ENCODE measurements around the gene GPR35.
"Not testable (repeated sequence)": the region's sequence is repeated elsewhere in the genome, so short reads cannot be mapped to it uniquely, and the experiment has no call there.

Gene GPR35

GRCh38 chr2:240670950-240671349, 45.7 kb downstream of the GPR35 start:
- no peak for DNase-seq

DNA sequence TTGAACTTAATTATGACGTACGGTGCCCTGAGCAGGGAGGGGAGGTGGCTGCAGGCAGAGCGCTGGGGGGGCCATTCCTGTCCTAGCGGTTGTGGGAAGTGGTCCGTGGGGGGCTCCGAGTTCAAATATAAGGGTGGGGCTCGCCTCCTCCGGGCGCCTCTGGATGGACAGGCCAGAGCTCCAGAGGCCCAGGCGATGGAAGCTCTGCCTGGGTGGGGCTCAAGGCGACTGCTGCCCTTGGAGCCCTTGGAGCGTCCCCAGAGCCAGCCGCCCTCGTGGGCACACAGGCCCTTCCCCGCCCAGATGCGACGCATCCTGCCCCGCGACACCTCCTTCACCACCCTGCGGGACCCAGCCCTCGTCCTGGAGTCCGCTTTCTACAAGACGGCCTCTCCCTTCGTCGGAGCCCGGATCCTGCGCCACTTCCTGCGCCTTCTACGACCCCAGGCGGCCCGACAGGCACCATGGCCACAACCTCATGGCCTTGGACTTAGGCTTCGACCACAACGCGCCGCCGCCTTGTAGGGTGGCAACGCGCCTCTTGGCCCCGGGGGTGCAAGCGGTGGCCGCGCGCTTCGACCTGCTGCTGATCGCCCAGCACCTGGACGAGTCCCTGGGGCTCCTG, 46.9 kb downstream of the GPR35 start:
- DNase-seq: no peak

GRCh38 chr2:240672701-240673190, 47.5 kb downstream of the GPR35 start:
- no peak for DNase-seq

DNA sequence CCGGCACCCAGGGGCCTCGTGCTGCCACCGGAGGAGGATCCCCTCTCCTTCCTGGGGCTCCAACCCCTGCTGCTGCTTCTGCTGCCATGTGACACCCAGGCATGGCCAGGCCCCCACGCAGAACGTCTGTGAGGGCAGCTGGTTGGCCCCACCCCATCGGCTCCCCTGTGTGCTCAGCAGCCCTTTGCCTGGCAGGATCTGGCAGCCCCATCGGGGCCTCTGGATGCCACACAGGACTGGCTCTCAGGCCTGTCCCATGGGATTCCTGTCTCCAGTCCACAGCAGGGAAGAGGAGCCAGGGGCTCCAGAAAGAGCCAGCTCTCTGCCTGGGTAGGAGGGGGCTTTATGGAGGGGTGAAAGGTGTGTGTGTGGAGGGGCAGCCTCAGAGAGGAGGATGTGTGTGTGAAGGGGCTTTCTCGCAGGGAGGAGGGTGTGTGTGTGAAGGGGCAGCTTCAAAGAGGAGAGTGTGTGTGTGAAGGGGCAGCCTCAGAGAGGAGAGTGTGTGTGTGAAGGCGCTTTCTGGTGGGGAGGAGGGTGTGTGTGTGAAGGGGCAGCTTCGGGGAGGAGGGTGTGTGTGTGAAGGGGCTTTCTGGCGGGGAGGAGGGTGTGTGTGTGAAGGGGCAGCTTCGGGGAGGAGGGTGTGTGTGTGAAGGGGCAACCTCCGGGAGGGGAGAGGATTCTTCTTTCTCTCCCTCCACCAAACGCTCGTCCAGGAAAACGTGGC, 49.3 kb downstream of the GPR35 start:
- DNase-seq: not testable (repeated sequence)

DNA sequence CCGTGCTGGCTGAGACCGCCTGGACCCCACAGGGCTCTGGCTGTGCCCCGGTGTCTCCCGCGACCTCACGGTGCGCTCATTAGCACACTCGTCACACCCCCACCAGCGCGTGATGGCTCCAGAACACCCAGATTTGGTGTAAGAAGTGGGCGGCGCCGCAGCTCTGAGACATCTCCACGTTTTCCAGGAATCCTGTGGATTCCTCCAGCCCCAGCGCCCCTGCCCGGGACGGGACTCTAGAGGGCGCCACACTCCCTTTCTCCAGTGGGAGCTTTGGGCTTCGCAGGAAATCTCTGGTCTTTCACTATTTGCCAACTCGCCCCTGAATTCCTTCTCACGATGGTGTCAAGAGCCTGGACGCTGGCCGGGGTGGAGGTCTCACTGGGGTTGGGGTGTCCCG, 50.1 kb downstream of the GPR35 start:
- not testable (repeated sequence) for DNase-seq

- not testable (repeated sequence) for DNase-seq
These were observed 52.8 kb downstream of the GPR35 start for GRCh38 chr2:240678043-240678442.

- not testable (repeated sequence) for DNase-seq
These were observed 53.6 kb downstream of the GPR35 start for GRCh38 chr2:240678909-240679308.

DNA sequence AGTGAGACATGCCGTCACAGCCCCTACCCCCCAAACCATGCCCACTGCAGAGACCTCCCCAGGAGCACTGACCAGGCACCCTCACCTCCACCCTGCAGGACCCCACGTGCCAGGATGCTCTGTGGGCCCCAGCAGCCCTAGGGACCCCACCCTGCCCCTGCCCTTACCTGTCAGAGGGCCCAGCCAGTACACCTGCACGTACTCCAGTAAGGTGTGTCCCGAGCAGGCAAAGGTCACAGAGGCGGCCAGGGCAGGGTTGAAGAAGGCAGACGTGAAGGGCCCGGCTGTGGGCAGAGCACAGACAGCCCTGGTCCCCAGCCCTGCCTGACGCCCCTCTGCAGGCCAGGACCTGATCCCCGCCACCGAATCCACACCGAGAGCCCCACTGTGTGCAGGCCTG, 54.9 kb downstream of the GPR35 start:
- not testable (repeated sequence) for DNase-seq
